Fibroblast of lung (primary cell): ENCODE results near the gene NOS1AP. TPM values are rescaled to one million over a fixed set of nuclear protein-coding genes. Genes with fewer than 3 reads are reported as not detected.

Experiments used
- DNase-seq, 2 donors: peaks; one replicate each; pipeline versions ENCODE4 v3.0.0 to v3.0.0-alpha.2; 2010; ENCODE audit warnings: low read depth in 2 of 2
- H2AFZ ChIP-seq: 2 replicates; pipeline ENCODE4 v1.5.1; 2012; ENCODE audit warnings: low read length, control low read depth, inconsistent platforms
- H3K27ac ChIP-seq: 2 replicates; pipeline ENCODE4 v1.5.1; 2011; ENCODE audit warnings: low read length, control low read depth; ENCODE audit not compliant: insufficient read depth
- H3K27me3 ChIP-seq: 2 replicates; pipeline ENCODE4 v1.5.1; 2011; ENCODE audit warnings: mild to moderate bottlenecking, low read length; ENCODE audit not compliant: control insufficient read depth, insufficient read depth
- H3K36me3 ChIP-seq: 2 replicates; pipeline ENCODE4 v1.5.1; 2011; ENCODE audit warnings: low read length; ENCODE audit not compliant: control insufficient read depth, insufficient read depth
- H3K4me1 ChIP-seq: 2 replicates; pipeline ENCODE4 v1.5.1; 2011; ENCODE audit warnings: low read length; ENCODE audit not compliant: control insufficient read depth, insufficient read depth; ENCODE audit errors: extremely low read depth
- H3K4me2 ChIP-seq: 2 replicates; pipeline ENCODE4 v1.5.1; 2011; ENCODE audit warnings: low read length, control low read depth; ENCODE audit not compliant: insufficient read depth; ENCODE audit errors: extremely low read depth
- H3K4me3 ChIP-seq, 4 experiments: fragments of 200-600 bp in 1 of 4; sonication (generic) in 1 of 4; replicated peaks in 1 of 4; 2 replicates each; pipeline ENCODE4 v1.5.1; 2011 to 2016; ENCODE audit warnings: low read length in 4 of 4, low read depth in 3 of 4, mild to moderate bottlenecking in 3 of 4, control low read depth in 2 of 4, inconsistent platforms in 1 of 4, mixed read lengths in 1 of 4; ENCODE audit not compliant: insufficient read depth in 1 of 4; ENCODE audit errors: control extremely low read depth in 1 of 4
- H3K79me2 ChIP-seq: 2 replicates; pipeline ENCODE4 v1.5.1; 2012; ENCODE audit warnings: mild to moderate bottlenecking, low read length, inconsistent platforms; ENCODE audit not compliant: control insufficient read depth, insufficient read depth
- H3K9ac ChIP-seq: 2 replicates; pipeline ENCODE4 v1.5.1; 2011; ENCODE audit warnings: mild to moderate bottlenecking, low read length, control low read depth; ENCODE audit not compliant: insufficient read depth
- H3K9me3 ChIP-seq: 2 replicates; pipeline ENCODE4 v1.5.1; 2012; ENCODE audit warnings: low read depth, low read length; ENCODE audit not compliant: control insufficient read depth, insufficient read depth
- H4K20me1 ChIP-seq: 2 replicates; pipeline ENCODE4 v1.5.1; 2011; ENCODE audit warnings: low read length; ENCODE audit not compliant: control insufficient read depth, insufficient read depth; ENCODE audit errors: extremely low read depth
- CTCF ChIP-seq, 2 donors: IDR thresholded peaks in 1 of 2; conservative IDR thresholded peaks in 1 of 2; 1 replicate in 1 of 2; 2 replicates in 1 of 2; pipeline ENCODE4 v1.5.1; 2011 to 2012; ENCODE audit warnings: low read length in 2 of 2, control low read depth in 1 of 2, inconsistent platforms in 1 of 2, low read depth in 1 of 2, mild to moderate bottlenecking in 1 of 2
- EZH2 ChIP-seq: IDR thresholded peaks from 2 replicates; pipeline ENCODE4 v1.5.1; 2012; ENCODE audit warnings: low read length, control low read depth, mild to moderate bottlenecking; ENCODE audit errors: missing control alignments
- polyA plus RNA-seq, 2 donors: library from polyadenylated mRNA; depleted of rRNA in 1 of 2; stranded (reverse) in 1 of 2; unstranded in 1 of 2; fragments of >200 nt; gene quantifications; 2 replicates each; pipeline ENCODE4 v1.2.1, GENCODE V29; 2011 to 2012; ENCODE audit warnings: missing spikeins in 1 of 2
- total RNA-seq: library from RNA; depleted of rRNA; stranded (reverse); fragments of >200 nt; gene quantifications from 2 replicates; pipeline ENCODE4 v1.2.1, GENCODE V29; 2014

The NOS1AP gene
- total and polyA plus RNA-seq, 2 donors (not counting 1 experiment from before 2014, with no cell fraction given), result 0.14 to 0.17 TPM

- Histone ChIP-seq H3K4me1 (peaks cover 2% of the 10 kb centered on the region), H4K20me1 (no peaks in the 10 kb centered on the region), H3K4me3 (no peak overlapping the region), H3K36me3 (no peaks in the 10 kb centered on the region), H3K9me3 (no peaks in the 10 kb centered on the region), H3K79me2 (no peaks in the 10 kb centered on the region), H3K9ac (no peak overlapping the region), H3K27me3 (no peaks in the 10 kb centered on the region), H2AFZ (no peak overlapping the region), H3K4me2 (no peak overlapping the region), H3K27ac (no peak overlapping the region)
- TF ChIP-seq CTCF (conservative IDR thresholded peaks at IDR 0.05 in 1 of 2, IDR thresholded peaks at IDR 0.05 in 1 of 2; ENCODE audit: low read depth in 1 of 2, low read length in 2 of 2) (no peak), EZH2 (no peak)
- DNase-seq, result no peak
These were observed 20.9 kb downstream of the NOS1AP start for GRCh38 chr1:162090378-162090777.

- no peak overlapping the region for H3K4me2 ChIP-seq
- no peak overlapping the region for H2AFZ ChIP-seq
- H3K4me3 ChIP-seq, result no peak overlapping the region
- H3K27ac ChIP-seq, result no peak overlapping the region
- peaks cover 2% of the 10 kb centered on the region for H3K4me1 ChIP-seq
- no peaks in the 10 kb centered on the region for H3K79me2 ChIP-seq
- H3K9me3 ChIP-seq, result no peaks in the 10 kb centered on the region
- no peaks in the 10 kb centered on the region for H3K36me3 ChIP-seq
- no peaks in the 10 kb centered on the region for H4K20me1 ChIP-seq
- H3K27me3 ChIP-seq, result no peaks in the 10 kb centered on the region
- no peak overlapping the region for H3K9ac ChIP-seq
- TF ChIP-seq CTCF (conservative IDR thresholded peaks at IDR 0.05 in 1 of 2, IDR thresholded peaks at IDR 0.05 in 1 of 2; ENCODE audit: low read depth in 1 of 2, low read length in 2 of 2) (no peak), EZH2 (no peak)
- DNase-seq, result no peak
These were observed 22.4 kb downstream of the NOS1AP start for GRCh38 chr1:162091681-162092524.

DNA sequence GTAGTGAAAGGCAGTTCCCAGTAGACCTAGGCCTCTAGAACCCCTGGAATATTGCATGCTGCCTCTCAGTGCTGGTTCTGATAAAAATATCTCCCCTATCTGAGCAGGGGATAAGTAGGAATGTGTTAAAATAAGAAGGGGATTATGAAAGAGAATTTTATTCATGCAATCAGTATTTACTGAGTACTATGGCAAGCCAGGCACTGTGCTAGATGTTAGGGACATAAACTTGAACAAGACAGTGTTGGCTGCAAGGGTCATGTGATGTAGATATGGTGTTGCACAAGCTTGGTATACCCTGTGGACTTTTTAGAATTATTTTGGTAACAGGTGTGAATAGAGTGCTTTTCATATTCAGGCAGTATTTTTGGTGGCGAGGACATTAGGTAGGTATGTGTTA is 23.6 kb downstream of the NOS1AP start:
- Histone ChIP-seq H3K9me3 (no peaks in the 10 kb centered on the region), H2AFZ (no peak overlapping the region), H3K27me3 (no peaks in the 10 kb centered on the region), H3K9ac (no peak overlapping the region), H3K4me3 (no peak overlapping the region), H3K79me2 (no peaks in the 10 kb centered on the region), H3K4me1 (peaks cover 2% of the 10 kb centered on the region), H3K27ac (no peak overlapping the region), H4K20me1 (no peaks in the 10 kb centered on the region), H3K4me2 (no peak overlapping the region), H3K36me3 (no peaks in the 10 kb centered on the region)
- TF ChIP-seq CTCF (conservative IDR thresholded peaks at IDR 0.05 in 1 of 2, IDR thresholded peaks at IDR 0.05 in 1 of 2; ENCODE audit: low read depth in 1 of 2, low read length in 2 of 2) (no peak), EZH2 (no peak)
- DNase-seq, result no peak
